ENCODE data around the gene MCCC1.

GRCh38 chr3:183087184-183087583 is 12.1 kb downstream of the MCCC1 start:
- TF ChIP-seq CTCF (conservative IDR thresholded peaks at IDR 0.05) (no peak), EZH2 (IDR thresholded peaks at IDR 0.05; ENCODE audit: low read depth) (no peak)

Data from PC-9 (cell line).